Gastrocnemius medialis (tissue), 4 donors: ENCODE measurements around the gene VAT1L.

Experiments
- CTCF ChIP-seq, 5 experiments: fragments of 450-650 bp in 3 of 5; fragments of 200-600 bp in 2 of 5; sonication (generic) in 2 of 5; IDR thresholded peaks in 4 of 5; conservative IDR thresholded peaks in 1 of 5; 1 replicate in 4 of 5; 2 replicates in 1 of 5; pipeline ENCODE4 v1.5.1; 2016 to 2019; ENCODE audit warnings: antibody characterized with exemption in 5 of 5, mild to moderate bottlenecking in 3 of 5, moderate library complexity in 3 of 5
- POLR2A ChIP-seq, 2 donors: fragments of 450-650 bp; IDR thresholded peaks; one replicate each; pipeline ENCODE4 v1.6.1; 2017; ENCODE audit warnings: antibody characterized with exemption in 2 of 2, mild to moderate bottlenecking in 2 of 2, moderate library complexity in 2 of 2

DNA sequence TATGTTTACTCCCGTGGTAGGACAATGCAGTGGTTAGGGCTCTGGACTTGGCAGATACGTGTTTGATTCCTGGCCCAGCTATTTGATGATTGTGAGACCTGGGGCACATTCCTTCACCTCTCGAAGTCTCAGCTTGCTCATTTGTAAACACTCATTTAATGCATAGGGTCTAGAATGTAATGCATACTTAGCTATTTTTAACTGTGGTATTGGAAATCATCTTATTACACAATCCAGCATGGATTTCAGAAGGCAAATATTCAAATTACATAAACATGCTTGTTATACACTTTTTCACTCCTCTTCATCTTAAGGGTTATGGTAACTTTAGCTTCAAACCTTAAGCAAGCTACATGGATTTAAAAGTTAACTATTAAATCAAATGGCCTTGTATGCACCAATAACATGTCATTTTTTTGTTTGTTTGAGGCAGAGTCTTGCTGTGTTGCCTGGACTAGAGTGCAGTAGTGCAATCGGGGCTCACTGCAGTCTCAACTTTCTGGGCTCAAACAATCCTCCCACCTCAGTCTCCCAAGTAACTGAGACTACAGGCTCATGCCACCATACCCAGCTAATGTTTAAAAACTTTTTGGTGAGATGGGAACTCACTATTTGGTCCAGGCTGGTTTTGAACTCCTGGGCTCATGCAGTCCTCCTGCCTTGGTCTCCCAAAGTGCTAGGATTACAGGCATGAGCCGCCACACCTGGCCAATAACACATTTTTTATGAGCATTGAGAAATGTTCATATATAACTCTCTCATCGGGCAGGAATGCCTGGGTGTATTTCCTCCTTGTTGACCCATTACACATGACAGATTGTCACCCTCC, 52.5 kb downstream of the VAT1L start:
- TF ChIP-seq CTCF (IDR thresholded peaks at IDR 0.05 in 4 of 5, conservative IDR thresholded peaks at IDR 0.05 in 1 of 5) (no peak), POLR2A (IDR thresholded peaks at IDR 0.05) (no peak)
